HG03066 (cell line): ENCODE measurements around the gene CHAF1A.

ENCODE experiments used
- ATAC-seq: cut with Tn5 transposase; IDR thresholded peaks from one replicate; pipeline ENCODE4 v1.9.1; 2021; ENCODE audit warnings: low read depth; ENCODE audit not compliant: unreplicated experiment

The CHAF1A gene

GRCh38 chr19:4452230-4452990, 50.0 kb downstream of the CHAF1A start:
- no peak for ATAC-seq

GRCh38 chr19:4453232-4454179, 51.1 kb downstream of the CHAF1A start:
- no peak for ATAC-seq

GRCh38 chr19:4454747-4455718, 52.6 kb downstream of the CHAF1A start:
- ATAC-seq = no peak

- ATAC-seq = no peak
Observed at GRCh38 chr19:4455719-4456475, 53.5 kb downstream of the CHAF1A start.

- no peak for ATAC-seq
Observed at GRCh38 chr19:4456476-4456842, 54.0 kb downstream of the CHAF1A start.

GRCh38 chr19:4456843-4457653, 54.6 kb downstream of the CHAF1A start:
- peak; percentile 11 for ATAC-seq

- ATAC-seq = peak; percentile 69
Observed at GRCh38 chr19:4457654-4458395, 55.4 kb downstream of the CHAF1A start, which contains the start of gene UBXN6. TSS of gene UBXN6 (minus strand) at chr19:4457794. CDS start at chr19:4457697, 97 bp downstream.

- no peak for ATAC-seq
Observed at GRCh38 chr19:4464815-4465581, 62.6 kb downstream of the CHAF1A start.

GRCh38 chr19:4467835-4468234, 65.4 kb downstream of the CHAF1A start:
- ATAC-seq = no peak

GRCh38 chr19:4471403-4472173, 69.1 kb downstream of the CHAF1A start:
- peak; percentile 80 for ATAC-seq

- no peak for ATAC-seq
Observed at GRCh38 chr19:4472174-4472974, 69.9 kb downstream of the CHAF1A start, which contains the start of gene HDGFL2. TSS of gene HDGFL2 (plus strand) at chr19:4472297. CDS start at chr19:4472351, 54 bp downstream.

- ATAC-seq = no peak
Observed at GRCh38 chr19:4473011-4473762, 70.7 kb downstream of the CHAF1A start.

- ATAC-seq = no peak
Observed at GRCh38 chr19:4473763-4474513, 71.5 kb downstream of the CHAF1A start.

- no peak for ATAC-seq
Observed at GRCh38 chr19:4474514-4475022, 72.1 kb downstream of the CHAF1A start.
